Putamen (tissue), 1 donor: ENCODE measurements around the gene DNAJC8.

Experiments
- DNase-seq: peaks from one replicate; pipeline ENCODE4 v3.0.0-alpha.2; 2016; ENCODE audit warnings: low spot score

DNAJC8 gene

DNA sequence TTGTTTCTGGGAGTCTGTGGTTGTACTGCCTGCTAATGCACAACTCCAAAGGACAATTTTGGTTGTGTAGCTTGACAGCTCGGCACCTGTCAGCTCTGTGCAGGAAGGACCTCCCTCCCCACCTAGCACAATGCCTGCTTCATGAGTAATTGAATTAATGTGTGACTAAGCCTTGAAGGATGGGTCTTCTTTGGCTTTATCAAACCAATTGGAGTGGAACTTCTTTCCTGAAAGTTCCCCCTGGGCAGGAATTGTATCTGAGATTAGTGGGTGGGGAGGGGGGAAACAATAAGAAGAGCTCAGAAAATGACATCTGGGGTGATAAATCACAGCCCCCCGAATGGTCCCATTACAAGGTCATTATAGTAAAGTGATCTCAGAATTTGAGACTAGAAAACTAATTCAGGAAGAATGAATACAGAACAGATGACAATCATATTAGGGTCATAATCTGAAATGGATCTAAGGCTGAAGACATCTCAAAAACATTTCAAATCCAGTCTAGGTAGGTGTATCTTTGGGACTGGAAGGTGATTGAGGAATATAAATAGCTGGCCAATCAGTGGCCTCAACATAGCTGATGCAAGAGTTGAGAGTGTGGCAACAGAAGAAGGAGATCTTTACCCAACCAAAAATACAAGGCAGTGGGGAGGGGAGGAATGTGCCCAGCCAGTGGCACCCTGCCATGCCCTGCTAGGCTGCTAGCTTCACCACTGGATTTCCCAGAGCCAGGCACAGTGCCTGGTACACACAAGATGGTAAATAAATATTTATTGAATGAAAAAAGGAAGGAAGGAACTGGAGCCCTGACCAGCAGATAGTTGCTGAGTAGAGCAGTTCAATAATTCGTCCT lies 16.4 kb upstream of the DNAJC8 start:
- DNase-seq = no peak

DNA sequence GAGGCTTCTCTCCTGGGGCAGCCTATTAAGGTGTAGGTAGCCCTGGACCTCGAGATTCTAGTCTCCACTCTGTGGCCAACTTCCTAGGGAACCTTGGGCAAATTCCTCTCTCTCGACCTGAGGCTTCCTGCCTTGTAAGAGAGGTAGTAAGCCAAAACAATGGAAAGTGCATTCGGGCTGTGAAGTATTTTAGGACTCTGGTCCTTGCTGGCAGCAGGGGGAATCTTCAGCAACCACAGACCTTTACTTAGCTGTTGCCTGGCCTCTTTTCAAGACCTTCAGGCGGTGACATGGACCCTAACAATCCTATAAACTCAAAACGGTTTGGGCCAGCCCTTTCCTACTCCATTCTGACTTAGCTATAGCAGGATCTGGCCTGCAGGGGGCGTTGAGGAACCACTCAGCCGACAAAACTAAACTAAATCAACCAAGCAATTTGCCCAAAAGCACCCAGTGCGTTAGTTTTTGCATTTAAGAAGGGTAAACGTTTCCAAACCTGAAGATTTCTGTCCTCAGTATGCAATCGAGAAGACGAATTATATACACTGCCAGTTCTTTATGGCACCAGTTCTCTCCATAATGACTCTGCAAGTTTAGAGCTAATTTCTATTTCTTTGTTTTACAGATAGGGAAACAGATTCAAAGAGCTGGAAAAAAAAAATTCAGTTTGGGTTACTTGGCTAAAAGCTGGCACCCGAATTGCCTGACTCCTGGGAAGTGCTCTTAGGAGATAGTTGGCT lies 15.6 kb upstream of the DNAJC8 start:
- DNase-seq = peak; percentile 78

DNA sequence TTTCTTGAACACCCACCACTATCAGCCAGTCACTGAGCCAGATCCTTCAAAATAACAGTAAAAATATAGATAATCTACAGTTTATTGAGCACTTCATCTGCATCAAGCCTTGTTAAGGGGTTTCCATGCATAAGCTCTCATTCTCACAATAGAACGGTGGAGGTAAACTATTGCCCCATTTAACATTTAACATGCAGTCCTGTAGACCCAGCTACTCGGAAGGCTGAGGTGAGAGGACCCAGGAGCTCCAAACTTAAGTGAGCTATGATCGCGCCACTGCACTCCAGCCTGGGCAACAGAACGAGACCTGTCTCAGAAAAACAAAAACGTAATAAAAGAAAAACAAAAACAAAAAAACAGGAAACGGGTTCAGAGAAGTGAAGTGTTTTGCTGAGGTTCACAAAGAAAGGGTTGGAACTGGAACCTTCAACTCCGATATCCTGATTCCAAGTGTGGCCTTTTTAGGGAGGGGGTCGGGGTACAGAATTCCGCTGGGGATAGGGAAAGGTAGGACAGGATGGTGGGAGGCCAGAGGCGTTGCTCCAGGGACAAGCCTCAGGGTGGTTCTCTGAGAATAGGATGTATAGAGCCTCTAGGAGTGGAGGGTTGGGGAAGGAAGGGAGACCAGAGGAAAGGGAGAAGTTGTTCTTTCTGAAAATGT lies 14.9 kb upstream of the DNAJC8 start:
- no peak for DNase-seq

- DNase-seq = no peak
Measured at GRCh38 chr1:28246427-28246832, 13.6 kb upstream of the DNAJC8 start.

GRCh38 chr1:28244549-28245251 lies 11.9 kb upstream of the DNAJC8 start:
- no peak for DNase-seq

GRCh38 chr1:28243685-28244311 lies 11.0 kb upstream of the DNAJC8 start:
- DNase-seq = no peak

- DNase-seq = no peak
Measured at GRCh38 chr1:28241638-28242241, 8.9 kb upstream of the DNAJC8 start.

GRCh38 chr1:28240024-28240423 lies 7.2 kb upstream of the DNAJC8 start:
- DNase-seq = no peak

DNA sequence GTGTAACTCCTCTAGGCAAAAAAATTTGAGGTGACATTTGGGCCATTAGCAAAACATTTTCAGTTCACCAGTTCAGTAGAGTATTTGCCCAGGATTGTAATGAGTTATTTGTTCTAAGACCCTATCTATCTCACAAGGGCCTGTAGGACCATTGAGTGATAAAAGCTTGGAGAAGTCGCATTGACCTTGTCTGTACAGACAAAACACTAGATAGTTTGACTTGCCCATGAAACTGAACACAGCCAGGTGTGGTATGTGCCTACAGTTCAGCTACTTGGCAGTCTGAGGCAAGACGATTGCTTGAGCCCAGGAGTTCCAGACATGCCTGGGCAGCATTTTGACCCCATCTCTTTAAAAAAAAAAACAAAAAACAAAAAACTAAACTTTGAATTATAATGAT lies 6.2 kb upstream of the DNAJC8 start:
- no peak for DNase-seq

- no peak for DNase-seq
Measured at GRCh38 chr1:28236656-28237322, 4.0 kb upstream of the DNAJC8 start.

- peak; percentile 99 for DNase-seq
Measured at GRCh38 chr1:28235755-28236655, 3.2 kb upstream of the DNAJC8 start, which contains the start of gene ATP5IF1. Gene ATP5IF1 (plus strand): TSS chr1:28236124. CDS start chr1:28236184, 60 bp downstream.

GRCh38 chr1:28233264-28233606 lies 406 bp upstream of the DNAJC8 start:
- DNase-seq = no peak

- DNase-seq = no peak
Measured at GRCh38 chr1:28229996-28230395, 2.8 kb downstream of the DNAJC8 start.

DNA sequence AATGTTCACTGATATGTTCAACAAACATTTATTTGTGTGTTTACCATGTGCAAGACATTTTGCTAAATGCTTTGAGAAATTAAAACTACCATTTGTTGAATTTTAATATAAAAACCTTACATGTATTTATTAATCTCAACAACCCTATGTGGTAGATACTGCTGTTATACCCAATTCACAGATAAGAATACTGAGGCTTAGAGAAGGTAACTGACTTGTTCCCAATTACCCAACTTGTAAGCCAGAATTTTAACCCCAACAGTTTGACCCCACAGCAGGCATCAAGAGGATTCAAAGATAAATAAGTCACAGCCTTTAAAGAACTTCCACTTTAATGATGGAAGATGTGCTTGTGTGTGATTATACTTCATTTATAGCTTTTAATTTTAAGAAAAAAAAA lies 3.7 kb downstream of the DNAJC8 start:
- no peak for DNase-seq

- no peak for DNase-seq
Measured at GRCh38 chr1:28213315-28213714, 19.5 kb downstream of the DNAJC8 start.

- no peak for DNase-seq
Measured at GRCh38 chr1:28209700-28210099, 23.1 kb downstream of the DNAJC8 start.

DNA sequence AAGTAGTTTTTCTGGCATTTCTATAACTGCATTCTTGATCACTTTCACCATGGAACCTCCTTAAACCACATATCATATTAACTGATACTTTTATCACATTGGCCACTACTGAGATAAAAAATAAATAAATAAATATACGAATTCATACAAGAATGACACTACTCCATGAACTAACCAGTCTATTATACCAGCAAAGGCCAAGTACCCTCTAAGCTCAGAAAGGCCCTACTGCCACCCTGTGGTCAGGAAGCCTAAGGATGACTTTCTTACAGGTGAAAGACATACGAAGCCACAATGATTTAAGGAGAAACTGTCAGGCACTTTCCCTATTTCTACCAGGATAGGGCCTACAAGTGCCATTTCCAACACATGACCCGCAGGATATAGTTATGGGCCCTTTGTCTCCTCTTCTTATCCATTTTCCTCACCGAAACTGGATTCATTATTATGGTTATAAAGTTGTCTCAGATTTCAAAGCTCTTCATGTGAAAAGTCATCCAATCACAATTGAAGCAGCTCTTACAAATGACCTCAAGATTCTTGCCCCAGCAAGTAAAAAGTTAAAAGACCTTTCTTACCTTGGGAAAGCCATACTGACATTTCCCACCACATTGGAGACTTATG lies 23.9 kb downstream of the DNAJC8 start:
- DNase-seq = peak; percentile 74

DNA sequence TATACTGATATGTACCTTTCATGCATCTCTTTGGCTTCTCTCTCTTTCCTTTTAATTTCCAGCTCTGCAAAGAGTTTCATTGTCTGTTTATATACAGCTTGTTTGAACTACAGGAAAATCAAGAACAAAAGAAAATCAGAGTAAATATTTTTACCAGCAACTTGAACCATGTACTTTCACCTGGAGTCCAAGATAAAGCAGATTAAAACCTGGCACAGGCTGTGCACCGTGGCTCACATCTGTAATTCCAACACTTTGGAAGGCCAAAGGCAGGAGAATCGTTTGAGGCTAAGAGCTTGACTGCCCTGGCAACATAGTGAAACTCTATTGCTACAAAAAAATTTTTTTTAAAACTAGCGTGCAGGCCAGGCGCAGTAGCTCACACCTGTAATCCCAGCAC lies 27.6 kb downstream of the DNAJC8 start:
- DNase-seq = no peak

DNA sequence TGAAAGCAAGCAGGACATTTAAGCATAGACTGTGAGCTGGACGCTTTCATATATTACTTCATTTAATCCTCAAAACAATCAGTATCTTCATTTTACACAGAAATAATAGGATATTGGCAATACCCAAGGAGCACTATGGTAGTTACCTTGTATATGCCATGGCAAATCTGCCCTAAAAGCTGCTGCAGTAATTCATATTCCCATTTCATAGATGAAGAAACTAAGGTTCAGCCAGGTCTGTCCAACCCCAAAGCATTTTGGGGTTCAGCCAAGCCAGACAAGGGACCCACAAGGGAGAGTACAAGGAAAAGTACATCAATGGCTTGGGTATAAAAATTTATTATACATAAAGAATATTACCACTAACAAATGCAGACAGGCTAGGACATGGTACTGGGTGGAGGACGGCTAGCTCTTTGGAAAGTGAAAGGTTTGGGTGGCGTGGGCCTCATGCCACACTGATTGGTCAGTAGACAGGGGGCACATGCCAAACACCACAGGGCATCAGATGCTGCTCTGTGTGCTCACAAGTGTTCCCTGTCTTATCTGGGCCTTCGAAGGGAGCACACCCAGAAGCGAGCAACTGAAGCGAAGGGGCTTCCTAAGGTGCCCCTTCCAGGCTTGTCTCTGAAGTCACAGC lies 32.5 kb downstream of the DNAJC8 start:
- no peak for DNase-seq
